Activated T-helper 1 cell treated with Interleukin-2 at 50 U/mL for 16 hours (primary cell): ENCODE data around the gene KLF15.

ENCODE experiments used
- DNase-seq: peaks from one replicate; pipeline ENCODE4 v3.0.0-alpha.2; 2020; ENCODE audit warnings: low read depth

Gene KLF15

DNA sequence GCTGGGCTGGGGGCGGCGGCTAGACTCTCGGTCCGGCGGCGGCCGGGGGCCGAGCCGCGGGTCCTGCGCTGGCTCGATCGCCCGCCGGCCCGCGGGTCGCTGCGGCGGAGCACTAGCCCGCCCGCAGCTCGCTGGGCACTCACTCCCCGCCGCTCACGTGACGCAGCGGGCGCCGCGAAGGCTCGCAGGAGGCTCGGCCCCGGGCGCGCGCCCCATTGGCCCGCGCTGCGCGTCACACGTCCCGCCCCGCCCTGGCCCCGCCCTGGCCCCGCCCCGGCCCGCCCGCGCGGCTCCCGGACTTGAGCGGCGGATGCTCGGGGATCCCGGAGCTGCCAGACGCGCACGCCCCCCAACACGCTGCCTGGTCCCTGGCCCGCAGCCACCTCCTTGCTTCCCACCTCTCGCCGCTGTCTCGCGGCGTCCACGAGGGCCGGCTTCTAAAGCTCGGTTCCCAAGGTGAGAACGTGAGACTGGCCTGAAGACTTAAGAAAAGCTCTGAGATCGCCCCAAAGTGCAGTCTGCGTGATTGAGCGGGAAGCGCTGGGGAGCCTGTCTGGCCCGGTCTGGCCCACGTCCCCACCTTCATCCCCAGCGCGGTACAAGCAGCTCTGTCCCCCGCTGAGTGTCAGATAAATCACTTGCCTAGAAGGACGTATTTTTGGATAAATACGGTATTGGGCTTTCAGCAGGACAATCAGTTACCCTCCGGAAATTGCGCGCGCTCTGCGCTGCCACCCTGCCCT is at the start of gene KLF15:
Gene KLF15 (minus strand): TSS at position 114 of the 743 bp plus-strand sequence. CDS start 4,486 bp downstream, outside the sequence.
- DNase-seq, result peak; percentile 64

DNA sequence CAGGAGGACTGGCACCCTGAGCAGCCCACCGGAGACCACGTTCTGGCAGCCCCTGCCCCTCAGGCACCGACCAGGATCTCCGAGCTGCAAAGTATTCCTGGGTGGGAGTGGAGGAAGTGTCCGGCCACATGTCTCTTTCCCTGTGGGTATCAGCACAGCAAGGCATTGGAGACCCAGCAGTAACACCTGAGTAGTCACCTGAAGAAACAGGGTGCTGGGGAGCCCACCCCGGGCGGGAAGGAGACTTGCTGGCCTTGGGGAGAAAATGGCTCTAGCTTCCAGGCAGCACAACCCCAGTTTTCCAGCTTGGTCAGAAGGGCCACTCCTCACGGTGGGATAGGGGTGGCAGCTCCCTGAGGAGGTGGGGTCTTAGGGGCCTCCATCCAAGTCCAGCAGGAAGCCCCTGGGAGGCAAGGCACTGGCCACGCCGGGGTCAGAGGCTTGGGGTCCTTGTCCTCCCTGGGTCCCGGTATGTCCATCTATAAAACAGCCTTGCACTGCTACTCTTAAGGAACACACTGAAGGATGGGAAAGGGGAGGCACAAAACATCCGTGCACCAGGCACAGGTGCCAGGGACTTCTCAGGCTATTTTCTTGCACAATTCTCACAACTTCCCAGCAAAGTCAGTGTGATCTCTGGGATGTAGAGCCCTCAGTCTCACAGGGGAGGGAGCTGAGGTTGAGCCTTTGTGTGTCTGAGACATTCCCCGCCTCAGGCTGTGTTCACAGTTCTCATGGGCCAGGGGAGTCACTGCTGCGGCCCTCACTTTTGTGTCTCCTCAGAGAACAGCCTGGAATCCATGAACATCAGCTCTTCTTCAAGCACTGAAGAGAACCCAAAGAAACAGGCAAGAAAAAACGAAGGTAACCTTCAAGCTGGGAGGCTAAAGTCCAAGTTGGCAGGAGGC is 49.4 kb upstream of the KLF15 start:
- DNase-seq, result no peak

DNA sequence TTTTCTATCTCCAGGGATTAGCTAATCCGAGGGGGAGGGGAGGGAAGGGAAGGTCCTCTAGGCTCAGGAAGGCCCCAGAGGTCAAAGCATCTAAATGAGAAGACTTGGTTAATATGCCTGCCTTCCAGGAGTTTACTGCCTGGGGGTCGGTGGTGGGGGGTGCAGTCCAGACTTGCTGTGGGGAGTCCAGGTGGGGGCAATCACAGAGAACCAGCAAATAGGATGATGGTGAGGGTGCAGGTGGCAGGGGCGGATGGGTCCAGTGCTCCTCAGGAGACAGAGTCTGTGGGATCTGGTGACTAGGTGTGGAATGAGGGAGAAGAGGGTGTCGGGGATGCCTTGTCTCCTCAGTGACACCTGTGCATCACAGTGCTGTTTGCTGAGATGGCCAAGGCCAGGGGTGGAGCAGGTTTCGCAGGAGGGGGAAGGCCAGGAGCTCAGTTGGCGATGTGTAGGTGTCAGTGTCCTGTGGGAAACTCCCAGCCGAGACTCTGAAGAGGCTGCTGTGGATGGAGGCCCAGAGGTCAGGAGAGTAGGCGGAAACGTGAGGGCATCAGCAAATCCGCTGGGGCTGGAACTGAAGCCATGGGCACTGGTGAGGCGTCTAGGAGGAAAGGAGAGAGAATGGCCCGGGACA is 45.6 kb upstream of the KLF15 start:
- no peak for DNase-seq

DNA sequence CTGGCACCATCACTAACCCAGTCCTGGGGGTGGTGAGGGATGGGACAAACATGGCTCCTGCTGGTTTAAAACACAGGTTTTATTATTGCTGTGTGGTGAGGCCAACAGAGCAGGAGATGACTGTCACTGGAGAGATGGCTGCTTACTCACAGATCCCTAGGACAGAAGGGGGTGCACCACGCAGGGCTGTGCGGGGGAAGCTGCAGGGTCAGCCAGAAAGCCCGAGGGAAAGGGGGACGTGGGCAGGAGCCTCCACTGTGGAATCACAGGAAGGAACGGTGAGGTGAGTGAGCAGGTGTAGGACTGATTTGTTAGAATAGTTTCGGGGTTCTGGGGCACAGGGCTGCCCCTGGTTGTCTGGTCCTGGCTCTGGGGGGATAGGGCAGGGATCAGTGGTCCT is 45.0 kb upstream of the KLF15 start:
- DNase-seq, result no peak

DNA sequence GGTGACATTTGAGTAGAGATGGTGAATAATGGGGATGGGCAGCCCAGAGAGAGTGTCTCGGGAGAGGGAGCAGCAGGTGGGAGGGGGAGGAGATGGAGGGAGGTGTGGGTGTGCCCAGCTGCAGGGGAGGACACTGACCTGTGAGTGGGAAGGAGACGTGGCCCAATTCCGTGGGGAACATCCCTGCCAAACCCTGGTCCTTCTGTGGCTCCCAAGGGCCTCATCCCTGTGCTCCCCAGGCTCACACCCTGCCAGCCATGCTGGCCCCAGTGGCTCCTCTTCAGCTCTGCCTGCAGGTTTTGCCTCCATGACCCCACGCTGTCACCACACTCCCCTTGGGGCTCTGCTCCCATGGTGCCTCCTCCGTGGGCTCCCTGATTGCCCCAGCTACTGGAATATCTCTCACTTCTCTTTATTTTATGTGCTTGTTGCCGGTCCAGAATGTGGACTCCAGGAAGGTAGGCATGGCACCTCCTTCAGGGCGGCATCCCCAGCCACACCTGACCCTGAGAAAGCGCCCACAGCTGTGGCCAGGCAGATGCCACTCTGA is 44.5 kb upstream of the KLF15 start:
- no peak for DNase-seq

DNA sequence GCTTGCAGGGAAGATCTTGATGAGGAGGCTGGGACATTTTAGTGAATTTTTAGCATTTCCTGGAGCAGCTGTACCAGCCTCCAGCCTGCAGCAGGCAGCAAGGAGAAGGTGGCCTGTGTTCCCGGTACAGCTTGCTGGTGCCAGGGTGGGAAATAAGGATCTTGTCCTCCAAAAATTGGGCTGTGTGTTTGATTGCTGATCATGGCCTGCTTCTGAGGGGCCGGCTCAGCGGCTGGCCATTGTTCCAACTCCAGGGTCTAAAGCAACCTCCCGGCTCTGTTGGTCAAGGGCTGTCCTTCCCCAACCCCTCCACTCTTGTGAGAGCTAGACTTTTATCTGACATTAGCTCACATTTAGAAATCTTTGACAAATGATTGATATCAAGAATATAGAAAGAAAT is 42.5 kb upstream of the KLF15 start:
- no peak for DNase-seq

DNA sequence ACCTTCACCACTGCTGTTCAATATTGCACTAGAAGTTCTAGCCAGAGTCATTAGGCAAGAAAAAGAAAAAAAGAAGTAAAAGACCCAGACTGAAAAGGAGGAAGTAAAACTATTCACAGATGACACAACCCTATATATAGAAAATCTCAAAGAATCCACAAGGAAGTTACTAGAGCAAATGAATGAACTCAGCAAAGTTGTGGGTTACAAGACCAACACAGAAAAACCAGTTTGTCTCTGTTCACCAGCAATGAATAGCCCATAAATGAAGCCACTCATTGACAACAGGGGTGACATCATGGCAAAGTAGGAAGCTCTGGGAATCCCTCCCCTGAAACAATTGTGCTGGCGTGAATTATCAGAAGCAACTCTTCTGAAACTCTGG is 42.1 kb upstream of the KLF15 start:
- no peak for DNase-seq

DNA sequence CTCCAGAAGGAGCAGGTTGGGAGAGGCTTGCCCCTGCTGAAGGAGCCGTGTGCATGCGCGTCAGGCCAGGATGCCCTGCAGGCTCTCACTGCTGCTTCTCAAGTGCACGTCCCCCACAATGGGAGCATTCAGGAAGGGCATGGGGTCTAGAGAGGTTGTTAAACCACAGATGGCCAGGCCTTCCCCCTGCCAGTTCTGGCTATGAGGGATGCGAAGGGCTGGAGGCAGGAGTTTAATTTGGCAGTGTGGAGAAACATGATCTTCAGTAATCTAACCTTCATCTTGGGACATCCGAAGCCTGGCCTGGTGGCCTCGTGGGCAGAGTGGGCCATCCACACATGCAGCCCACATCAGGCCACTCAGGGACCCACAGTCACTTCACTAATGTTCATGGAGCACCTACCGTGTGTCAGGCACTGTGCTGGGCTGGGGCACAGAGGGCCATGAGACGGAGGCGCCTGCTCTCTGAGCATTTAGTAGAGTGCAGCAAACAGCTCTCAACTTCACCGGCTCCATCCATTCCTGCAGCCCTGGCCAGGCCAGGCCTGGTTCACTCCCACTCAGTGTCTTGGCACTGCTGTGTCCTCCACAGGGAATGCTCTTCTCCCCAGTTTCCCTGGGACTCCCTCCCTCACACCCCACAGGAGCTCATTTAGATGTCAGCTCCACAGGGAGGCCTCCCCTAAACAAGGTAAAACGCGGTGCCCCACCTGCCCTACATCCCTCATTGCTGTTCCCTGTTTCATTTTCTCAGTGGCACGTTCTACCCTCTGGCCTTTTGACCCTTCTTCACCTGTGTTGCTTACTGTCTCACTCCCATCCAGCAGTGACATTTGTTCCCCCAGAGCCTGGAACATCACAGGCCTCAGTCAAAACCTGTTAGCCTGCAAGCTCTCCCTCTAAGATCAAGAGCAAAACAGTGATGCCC is 41.5 kb upstream of the KLF15 start:
- DNase-seq, result no peak

DNA sequence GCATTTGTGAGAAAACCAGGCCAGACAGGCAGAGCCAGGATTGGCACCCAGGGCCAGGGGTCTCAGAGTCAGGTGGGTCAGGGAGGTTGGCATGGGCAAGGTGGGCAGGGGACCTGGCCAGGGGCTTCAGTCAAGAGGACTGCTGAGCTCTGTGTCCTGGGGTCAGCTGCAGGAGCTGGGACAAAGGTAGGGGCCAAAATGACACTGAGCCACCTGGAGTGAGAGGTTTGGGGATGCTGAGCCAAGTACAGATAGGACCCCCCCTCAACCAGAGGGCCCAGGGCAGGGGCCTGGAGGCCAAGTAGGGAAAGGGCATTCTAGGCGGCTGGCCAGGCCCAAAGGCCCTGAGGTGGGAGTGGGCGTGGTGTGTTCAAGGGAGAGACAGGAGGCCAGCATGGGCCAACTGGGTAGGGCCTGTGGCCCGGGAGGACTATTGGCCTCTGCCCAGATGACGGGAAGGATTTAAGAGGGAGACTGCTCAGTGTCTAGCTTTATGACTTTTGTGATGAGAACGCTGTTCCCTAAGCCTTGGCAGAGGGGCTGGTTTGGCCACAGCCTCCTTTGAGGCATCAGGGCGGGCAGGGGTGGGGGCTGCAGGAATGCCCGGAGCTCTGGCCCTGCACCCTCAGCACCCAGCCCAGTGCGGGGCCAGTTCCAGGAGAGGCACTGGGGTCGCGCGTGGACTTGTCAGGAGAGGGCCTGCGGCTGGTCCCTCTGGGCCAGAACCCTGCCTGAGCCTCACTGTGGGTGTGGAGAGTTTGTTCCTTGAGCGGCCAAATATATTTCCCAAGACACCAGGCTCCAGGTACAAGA is 40.6 kb upstream of the KLF15 start:
- no peak for DNase-seq

DNA sequence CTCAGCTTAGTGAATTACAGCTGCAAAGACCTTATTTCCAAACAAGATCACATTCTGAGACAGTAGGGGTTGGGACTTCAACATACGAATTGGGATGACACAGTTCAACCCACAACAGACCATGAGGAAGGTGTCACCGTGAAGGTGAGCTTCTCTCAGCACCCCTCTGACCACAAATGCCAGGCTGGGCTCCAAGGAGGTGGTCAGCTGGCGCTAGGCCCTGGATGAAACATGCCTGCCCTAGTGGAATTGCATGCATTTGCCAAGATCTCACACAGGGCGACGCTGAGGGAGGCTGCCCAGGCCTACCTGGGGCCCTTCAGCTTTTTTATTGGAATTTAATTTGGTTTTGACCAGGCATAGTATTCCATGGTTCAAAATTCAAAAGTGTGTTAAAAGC is 39.3 kb upstream of the KLF15 start:
- no peak for DNase-seq

DNA sequence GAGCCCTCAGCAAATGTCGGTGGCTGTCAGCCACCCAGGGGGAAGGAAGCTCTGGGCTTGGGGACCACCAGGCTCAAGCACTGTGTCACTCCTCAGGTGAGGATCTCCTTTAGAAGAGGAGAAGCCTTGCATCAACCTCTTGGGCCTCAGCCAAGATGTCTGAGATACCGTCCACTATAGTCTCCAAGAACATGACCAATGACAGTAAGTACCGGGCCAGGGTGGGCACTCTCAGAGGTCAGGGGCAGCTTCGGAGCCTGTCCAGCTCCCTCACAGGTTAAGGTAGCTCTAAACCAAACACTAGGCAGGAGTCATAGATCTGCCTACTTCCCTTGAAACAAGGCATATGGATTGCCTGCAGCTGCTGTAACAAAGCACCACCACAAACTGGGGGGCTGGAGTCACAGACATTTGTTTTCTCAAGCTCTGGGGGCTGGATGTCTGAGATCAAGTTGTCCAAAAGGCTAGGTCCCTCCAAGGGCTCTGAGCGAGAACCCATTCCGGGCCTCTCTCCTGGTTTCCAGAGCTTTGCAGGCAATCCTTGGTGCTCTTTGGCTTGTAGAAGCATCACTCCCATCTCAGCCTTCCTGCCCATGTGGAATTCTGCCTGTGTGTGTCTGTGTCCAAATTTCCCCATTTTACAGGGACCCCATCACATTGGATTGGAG is 38.8 kb upstream of the KLF15 start:
- DNase-seq, result no peak

DNA sequence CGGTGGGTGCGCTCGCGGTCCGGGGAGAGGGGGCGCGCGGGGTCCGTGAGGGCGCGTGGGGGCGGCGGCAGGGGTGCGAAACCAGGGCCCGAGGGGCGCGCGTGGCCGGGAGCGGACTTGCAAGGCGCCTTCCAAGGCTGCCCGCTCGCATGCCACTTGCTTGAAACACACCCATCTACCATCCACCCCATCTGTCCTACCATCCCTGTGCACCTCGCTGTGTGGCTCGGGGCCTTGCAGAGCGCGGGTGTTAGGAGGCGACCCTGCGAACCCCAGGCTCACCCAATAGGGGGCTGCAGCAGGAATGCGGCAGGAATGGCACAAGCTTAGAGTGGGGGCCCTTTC is 37.7 kb upstream of the KLF15 start:
- DNase-seq, result no peak

DNA sequence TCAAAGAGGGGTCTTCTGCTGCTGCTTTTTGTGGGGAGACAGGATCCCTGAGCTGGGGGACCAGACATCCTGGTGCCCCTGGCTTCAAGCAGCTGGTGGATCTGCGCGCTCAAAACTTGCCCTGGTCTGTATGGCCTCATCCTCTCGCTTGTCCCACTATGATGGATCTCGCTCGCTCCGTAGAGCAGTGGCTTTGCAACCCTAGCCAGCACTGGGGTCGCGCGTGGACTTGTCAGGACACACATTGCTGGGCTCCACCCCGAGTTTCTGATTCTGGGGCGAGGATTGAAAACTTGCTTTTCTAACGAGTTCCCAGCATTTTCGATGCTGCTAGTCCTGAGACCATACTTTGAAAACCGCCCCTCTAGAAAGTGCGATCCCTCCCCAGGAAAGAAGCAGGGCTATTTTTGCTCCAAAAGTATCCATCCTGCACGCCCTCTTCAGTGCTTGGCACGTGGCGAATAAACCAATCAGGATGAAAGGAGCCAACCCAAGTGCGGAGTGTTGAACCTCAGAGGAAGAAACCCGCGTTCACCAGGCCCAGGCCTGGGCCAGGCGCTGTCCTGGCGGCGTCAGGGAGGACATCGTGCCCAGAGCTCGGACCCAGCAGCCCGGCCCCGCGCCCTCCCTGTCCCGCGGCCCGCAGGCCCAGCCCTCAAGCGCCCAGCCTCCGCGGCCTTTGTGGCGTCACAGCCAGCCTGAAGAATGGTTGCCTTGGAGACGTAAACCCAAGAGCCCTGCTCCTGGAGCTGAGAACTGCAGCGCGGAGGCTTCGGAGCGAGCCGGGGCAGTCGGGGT is 37.2 kb upstream of the KLF15 start, which contains the start of gene CFAP100:
Gene CFAP100 (plus strand): TSS at position 731 of the 798 bp plus-strand sequence. CDS start 1,092 bp downstream, outside the sequence.
- no peak for DNase-seq

DNA sequence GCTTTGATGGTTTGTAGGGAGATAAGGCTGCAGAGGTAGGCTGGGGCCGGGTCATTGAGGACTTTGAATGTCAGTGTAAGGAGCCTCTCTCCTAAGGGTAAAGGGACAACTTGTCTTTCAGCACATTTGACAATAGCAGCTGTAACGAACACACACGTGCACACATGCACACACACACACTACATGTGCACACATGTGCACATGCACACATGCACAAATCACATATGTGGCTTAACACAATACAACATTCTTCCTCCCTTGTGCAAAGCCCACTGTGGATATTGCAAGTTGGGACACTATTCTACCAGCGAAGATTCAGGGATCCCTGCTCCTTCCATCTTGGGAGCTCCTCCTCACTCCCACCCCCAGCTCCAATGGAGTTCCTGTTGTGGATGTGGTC is 36.4 kb upstream of the KLF15 start:
- no peak for DNase-seq

DNA sequence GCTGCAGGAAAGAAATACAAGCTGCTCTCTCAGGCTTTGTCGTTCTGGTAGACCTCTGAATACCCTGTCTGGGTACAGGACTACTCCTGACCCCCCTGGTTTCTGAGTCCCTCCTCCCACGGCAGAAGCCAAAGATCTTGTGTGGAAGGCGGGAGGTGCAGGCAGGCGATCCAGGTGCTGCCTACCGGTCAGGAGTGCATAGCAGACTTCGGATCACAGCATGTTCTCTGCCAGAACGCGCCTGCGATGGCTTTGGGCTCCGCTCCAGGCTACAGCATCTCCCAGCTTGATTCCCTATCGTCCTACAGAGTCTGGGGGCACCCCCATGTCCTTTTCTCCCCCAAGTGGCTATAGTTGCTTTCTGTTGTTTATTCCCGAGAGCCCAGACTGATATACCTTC is 35.0 kb upstream of the KLF15 start:
- no peak for DNase-seq

DNA sequence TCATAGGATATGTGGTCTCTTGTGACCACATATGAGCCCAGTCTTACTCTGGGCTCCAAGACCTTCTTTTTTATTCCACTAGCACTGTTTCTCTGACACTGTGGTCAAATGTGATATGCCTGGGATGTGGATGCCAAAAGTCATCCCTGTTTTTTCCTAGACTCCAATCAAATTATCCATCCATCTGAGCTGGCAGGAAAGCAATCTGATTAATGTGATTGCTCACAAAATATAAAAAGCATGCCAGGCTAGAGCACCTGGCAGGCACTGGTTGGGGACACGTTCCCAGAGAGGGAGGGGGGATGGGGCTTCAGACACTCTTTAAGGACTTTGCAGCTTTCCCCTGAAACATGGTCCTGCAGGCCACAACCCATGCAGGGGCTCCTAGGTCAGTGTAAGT is 34.4 kb upstream of the KLF15 start:
- DNase-seq, result no peak

DNA sequence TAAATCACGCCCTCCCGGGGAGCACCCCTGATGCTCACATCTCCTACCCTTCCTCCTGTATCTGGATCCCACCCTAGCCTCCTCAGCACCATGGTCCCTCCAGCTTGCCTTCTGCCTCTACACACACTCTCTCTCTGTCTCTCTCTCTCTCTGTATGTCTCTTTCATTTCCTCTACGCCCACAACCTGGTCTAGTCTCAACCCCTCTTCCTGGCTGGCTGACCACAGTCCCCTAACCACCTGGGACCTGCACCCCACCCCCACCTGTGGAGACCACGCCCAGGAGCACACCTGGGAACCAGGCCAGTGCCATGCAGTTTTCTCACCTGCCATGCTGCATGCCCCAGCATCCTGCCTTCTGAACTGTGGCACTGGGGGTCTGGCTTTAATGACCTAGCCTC is 33.5 kb upstream of the KLF15 start:
- DNase-seq, result no peak

DNA sequence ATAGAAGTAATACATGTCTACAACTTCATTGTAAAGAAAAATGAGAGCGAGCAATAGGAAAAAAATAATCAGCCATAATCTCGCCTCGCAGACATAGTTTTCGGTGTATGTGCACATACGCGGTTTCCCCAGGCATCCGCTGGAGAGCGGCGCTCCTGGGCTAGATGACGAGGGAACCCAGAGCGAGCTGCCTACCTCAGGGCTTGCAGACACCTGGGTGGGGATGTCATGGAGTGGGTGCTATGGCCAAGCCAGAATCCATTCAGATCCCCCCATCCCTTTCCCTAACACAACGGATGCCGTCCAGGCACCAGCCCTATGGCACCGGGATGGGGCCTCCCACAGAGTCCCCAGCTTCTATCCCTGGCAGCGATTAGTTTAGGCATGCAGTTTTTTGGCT is 33.0 kb upstream of the KLF15 start:
- no peak for DNase-seq

DNA sequence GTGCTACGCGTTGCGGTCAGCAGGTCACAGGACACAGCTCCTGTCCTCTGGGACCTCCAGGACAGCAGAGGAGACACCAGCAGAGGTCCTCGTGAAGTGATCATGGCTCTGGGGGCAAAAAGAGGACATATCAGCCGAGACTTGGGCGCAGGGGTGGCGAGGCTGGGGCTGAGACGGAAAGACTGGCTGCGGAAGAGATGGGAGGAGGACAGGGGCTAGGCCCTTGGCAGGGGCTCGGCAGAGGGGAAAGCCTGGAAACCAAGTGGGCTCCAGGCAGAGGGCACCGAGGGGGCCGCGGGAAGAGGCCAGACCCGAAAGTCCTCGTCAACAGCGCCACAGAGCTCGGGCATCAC is 32.6 kb upstream of the KLF15 start:
- no peak for DNase-seq
